HCT116 (cell line): ENCODE data around the gene PTPA. TPM values are rescaled to one million over a fixed set of nuclear protein-coding genes. Genes with fewer than 3 reads are reported as not detected.

Source experiments
- ATAC-seq: fragments of 200-7000 bp; cut with Tn5 transposase; 2 replicates; pipeline ENCODE4 v1.9.1; 2020; ENCODE audit warnings: mild to moderate bottlenecking, moderate library complexity
- BruUV-seq: library from RNA; stranded (reverse); fragments of 400-500 nt; replicated peaks from 2 replicates; lab custom pipeline; 2021; lab: Mats Ljungman, UMichigan
- CTCF ChIA-PET: fragments of 300-600 bp; sonication (Branson Sonifier 250); formaldehyde crosslinking; loops from one replicate; lab custom pipeline; 2021; ENCODE audit warnings: antibody characterized with exemption; lab: Charles Lee
- POLR2A ChIA-PET: fragments of 300-600, 350-600 bp; sonication (Branson Sonifier 250); formaldehyde crosslinking; loops from one replicate; lab custom pipeline; 2021; ENCODE audit warnings: antibody characterized with exemption; lab: Charles Lee
- RAD21 ChIA-PET, 2 experiments: fragments of 300-600 bp; sonication (Branson Sonifier 250); formaldehyde crosslinking; loops; one replicate each; lab custom pipeline; 2023; ENCODE audit warnings: low total read pairs in 2 of 2; ENCODE audit not compliant: uncharacterized antibody in 2 of 2, unreplicated experiment in 2 of 2, low non-redundant PET in 1 of 2; lab: Charles Lee
- DNase-seq: peaks from one replicate; pipeline ENCODE4 v3.0.0-alpha.2; 2010; ENCODE audit warnings: low read depth, low spot score
- H2AFZ ChIP-seq: fragments of 200-600 bp; shearing (Covaris generic), sonication (generic); 2 replicates; pipeline ENCODE4 v1.6.1; 2017; ENCODE audit warnings: low read depth, mixed run types, mixed read lengths, antibody characterized with exemption, low read length; ENCODE audit not compliant: poor library complexity, severe bottlenecking
- H3K27ac ChIP-seq: 2 replicates; pipeline ENCODE4 v1.5.1; 2012; ENCODE audit warnings: low read depth, low read length
- H3K27me3 ChIP-seq: fragments of 200-600 bp; sonication (generic); 2 replicates; pipeline ENCODE4 v1.6.1; 2016; ENCODE audit warnings: mixed run types, low read length, mixed read lengths; ENCODE audit not compliant: insufficient read depth
- H3K36me3 ChIP-seq, 2 experiments: fragments of 200-500 bp in 1 of 2; fragments of 200-600 bp in 1 of 2; sonication (Bioruptor generic) in 1 of 2; sonication (generic) in 1 of 2; 2 replicates each; pipeline versions ENCODE4 v1.5.1 to v1.6.1; 2014 to 2016; ENCODE audit warnings: low read length in 2 of 2, inconsistent platforms in 1 of 2, mixed read lengths in 1 of 2, mixed run types in 1 of 2; ENCODE audit not compliant: insufficient read depth in 2 of 2, control insufficient read depth in 1 of 2
- H3K4me1 ChIP-seq, 2 experiments: fragments of 200-600 bp in 1 of 2; sonication (generic) in 1 of 2; 2 replicates each; pipeline versions ENCODE4 v1.5.1 to v1.6.1; 2012 to 2017; ENCODE audit warnings: low read length in 2 of 2, inconsistent platforms in 1 of 2, mild to moderate bottlenecking in 1 of 2, mixed read lengths in 1 of 2, mixed run types in 1 of 2, moderate library complexity in 1 of 2; ENCODE audit not compliant: insufficient read depth in 2 of 2, control insufficient read depth in 1 of 2
- H3K4me2 ChIP-seq: fragments of 200-600 bp; sonication (generic); 2 replicates; pipeline ENCODE4 v1.6.1; 2017; ENCODE audit warnings: mixed run types, low read length, mixed read lengths
- H3K4me3 ChIP-seq, 2 experiments: fragments of 200-600 bp in 1 of 2; sonication (generic) in 1 of 2; replicated peaks in 1 of 2; 2 replicates each; pipeline ENCODE4 v1.5.1; 2011 to 2016; ENCODE audit warnings: low read length in 2 of 2, control low read depth in 1 of 2, low read depth in 1 of 2, mild to moderate bottlenecking in 1 of 2, mixed read lengths in 1 of 2, mixed run types in 1 of 2
- H3K79me2 ChIP-seq: fragments of 200-600 bp; sonication (generic); 2 replicates; pipeline ENCODE4 v1.6.1; 2017; ENCODE audit warnings: mild to moderate bottlenecking, mixed run types, low read length, moderate library complexity, mixed read lengths; ENCODE audit not compliant: insufficient read depth
- H3K9ac ChIP-seq: fragments of 200-600 bp; sonication (generic); 2 replicates; pipeline ENCODE4 v1.6.1; 2016; ENCODE audit warnings: low read length, mixed read lengths
- H3K9me2 ChIP-seq: fragments of 200-600 bp; sonication (generic), shearing (Covaris generic); 2 replicates; pipeline ENCODE4 v1.6.1; 2017; ENCODE audit warnings: mixed run types, mild to moderate bottlenecking, moderate library complexity; ENCODE audit not compliant: insufficient read depth
- H3K9me3 ChIP-seq, 2 experiments: fragments of 200-500 bp in 1 of 2; fragments of 200-600 bp in 1 of 2; sonication (Bioruptor generic) in 1 of 2; sonication (generic) in 1 of 2; 2 replicates each; pipeline ENCODE4 v1.6.1; 2014 to 2017; ENCODE audit warnings: low read length in 2 of 2, mixed read lengths in 2 of 2, inconsistent platforms in 1 of 2, low read depth in 1 of 2, mild to moderate bottlenecking in 1 of 2, mixed run types in 1 of 2, moderate library complexity in 1 of 2; ENCODE audit not compliant: control insufficient read depth in 1 of 2, insufficient read depth in 1 of 2
- H4K20me1 ChIP-seq: fragments of 200-600 bp; sonication (generic), shearing (Covaris generic); 2 replicates; pipeline ENCODE4 v1.6.1; 2017; ENCODE audit warnings: mixed run types, mild to moderate bottlenecking, moderate library complexity; ENCODE audit not compliant: insufficient read depth
- CBX3 ChIP-seq: IDR thresholded peaks from 2 replicates; pipeline ENCODE4 v1.6.1; 2012; ENCODE audit warnings: low read depth
- EGR1 ChIP-seq: IDR thresholded peaks from 2 replicates; pipeline ENCODE4 v1.6.1; 2012; ENCODE audit warnings: low read depth
- ELF1 ChIP-seq: IDR thresholded peaks from 2 replicates; pipeline ENCODE4 v1.6.1; 2012; ENCODE audit warnings: low read depth, borderline replicate concordance
- EZH2phosphoT487 ChIP-seq: fragments of 200-600 bp; IDR thresholded peaks from 2 replicates; pipeline ENCODE4 v1.6.1; 2018; ENCODE audit warnings: antibody characterized with exemption, borderline replicate concordance
- JUND ChIP-seq: IDR thresholded peaks from 2 replicates; pipeline ENCODE4 v1.6.1; 2012
- POLR2A ChIP-seq: IDR thresholded peaks from 2 replicates; pipeline ENCODE4 v1.7.0; 2011; ENCODE audit warnings: borderline replicate concordance; ENCODE audit not compliant: insufficient read depth, insufficient read length; ENCODE audit errors: extremely low read depth
- POLR2AphosphoS5 ChIP-seq: IDR thresholded peaks from 2 replicates; pipeline ENCODE4 v1.6.1; 2011; ENCODE audit warnings: mild to moderate bottlenecking, low read depth, low read length, moderate library complexity
- RAD21 ChIP-seq: IDR thresholded peaks from 2 replicates; pipeline ENCODE4 v1.6.1; 2012; ENCODE audit warnings: low read depth, mild to moderate bottlenecking
- REST ChIP-seq: IDR thresholded peaks from 2 replicates; pipeline ENCODE4 v1.6.1; 2012; ENCODE audit warnings: low read depth
- SIN3A ChIP-seq: IDR thresholded peaks from 2 replicates; pipeline ENCODE4 v1.6.1; 2012; ENCODE audit warnings: low read depth
- SP1 ChIP-seq: IDR thresholded peaks from 2 replicates; pipeline ENCODE4 v1.6.1; 2012; ENCODE audit warnings: low read depth
- SRF ChIP-seq: IDR thresholded peaks from 2 replicates; pipeline ENCODE4 v1.6.1; 2012; ENCODE audit warnings: low read depth
- YY1 ChIP-seq: IDR thresholded peaks from 2 replicates; pipeline ENCODE4 v1.6.1; 2011; ENCODE audit warnings: low read length, low read depth, moderate library complexity, mild to moderate bottlenecking; ENCODE audit not compliant: insufficient replicate concordance; ENCODE audit errors: extremely low read depth
- ZBTB33 ChIP-seq: IDR thresholded peaks from 2 replicates; pipeline ENCODE4 v1.6.1; 2011; ENCODE audit warnings: mild to moderate bottlenecking, low read length, moderate library complexity; ENCODE audit not compliant: insufficient replicate concordance; ENCODE audit errors: extremely low read depth
- ZFX ChIP-seq: fragments of 450-650 bp; IDR thresholded peaks from 2 replicates; pipeline ENCODE4 v1.6.1; 2017
- ZNF274 ChIP-seq: fragments of 200-500 bp; sonication (Bioruptor generic); IDR thresholded peaks from 2 replicates; pipeline ENCODE4 v1.6.1; 2014; ENCODE audit warnings: mild to moderate bottlenecking, low read depth, low read length, inconsistent platforms
- intact Hi-C: fragments of 100-400 bp; cut with micrococcal nuclease; formaldehyde crosslinking; loops from 2 replicates; pipeline ENCODE4 v1.10.0; 2022
- total RNA-seq: library from RNA; stranded (reverse); gene quantifications from one replicate; pipeline ENCODE4 v1.2.1, GENCODE V29; 2021; ENCODE audit not compliant: unreplicated experiment
- TF ChIP-seq, protein P1 (sequence below), 3 experiments: fragments of 200-600 bp in 1 of 3; sonication (generic) in 1 of 3; IDR thresholded peaks in 2 of 3; conservative IDR thresholded peaks in 1 of 3; 2 replicates each; pipeline ENCODE4 v1.5.1; 2012 to 2017; ENCODE audit warnings: low read depth in 2 of 3, low read length in 2 of 3, antibody characterized with exemption in 1 of 3, borderline replicate concordance in 1 of 3, control low read depth in 1 of 3, mild to moderate bottlenecking in 1 of 3, mixed read lengths in 1 of 3, mixed run types in 1 of 3, moderate library complexity in 1 of 3; ENCODE audit not compliant: insufficient read depth in 1 of 3
- TF ChIP-seq, protein P2 (sequence below): IDR thresholded peaks from 2 replicates; pipeline ENCODE4 v1.6.1; 2012

Gene PTPA
- total RNA-seq, 1 experiment from 2014 or later = 177 TPM

DNA sequence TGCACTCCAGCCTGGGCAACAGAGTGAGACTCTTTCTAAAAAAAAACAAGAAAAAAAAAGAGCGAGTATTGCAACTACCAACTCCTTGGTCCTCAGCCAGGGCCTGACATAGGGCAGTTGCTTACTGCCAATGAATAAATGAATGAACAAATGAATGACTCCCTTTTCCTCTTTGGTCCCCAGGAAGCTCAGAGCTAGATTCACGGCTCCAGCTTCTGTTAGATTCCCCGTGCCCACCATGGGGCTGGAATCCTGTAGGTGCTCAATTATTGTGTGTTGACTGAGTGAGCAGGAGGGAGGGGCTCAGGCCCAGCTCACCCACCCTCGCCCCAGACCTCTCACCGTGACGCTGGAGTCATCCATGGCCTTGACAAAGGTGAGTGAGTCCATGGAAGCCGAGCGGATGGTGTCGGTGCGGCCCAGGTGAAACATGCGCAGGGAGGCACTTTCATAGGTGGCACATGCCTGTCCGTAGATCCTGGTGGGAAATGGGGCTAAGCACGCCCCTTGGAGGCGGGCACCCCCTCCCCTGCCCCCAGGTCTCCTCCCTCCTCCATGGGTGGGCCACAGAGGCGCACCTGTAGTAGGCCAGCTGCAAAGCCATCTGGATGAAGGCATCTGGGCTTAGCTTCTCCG is 13.4 kb upstream of the PTPA start:
- ATAC-seq (no peak), DNase-seq (no peak)
- H3K9me3 ChIP-seq = no peaks in the 10 kb centered on the region
- TF ChIP-seq, protein P1, sequence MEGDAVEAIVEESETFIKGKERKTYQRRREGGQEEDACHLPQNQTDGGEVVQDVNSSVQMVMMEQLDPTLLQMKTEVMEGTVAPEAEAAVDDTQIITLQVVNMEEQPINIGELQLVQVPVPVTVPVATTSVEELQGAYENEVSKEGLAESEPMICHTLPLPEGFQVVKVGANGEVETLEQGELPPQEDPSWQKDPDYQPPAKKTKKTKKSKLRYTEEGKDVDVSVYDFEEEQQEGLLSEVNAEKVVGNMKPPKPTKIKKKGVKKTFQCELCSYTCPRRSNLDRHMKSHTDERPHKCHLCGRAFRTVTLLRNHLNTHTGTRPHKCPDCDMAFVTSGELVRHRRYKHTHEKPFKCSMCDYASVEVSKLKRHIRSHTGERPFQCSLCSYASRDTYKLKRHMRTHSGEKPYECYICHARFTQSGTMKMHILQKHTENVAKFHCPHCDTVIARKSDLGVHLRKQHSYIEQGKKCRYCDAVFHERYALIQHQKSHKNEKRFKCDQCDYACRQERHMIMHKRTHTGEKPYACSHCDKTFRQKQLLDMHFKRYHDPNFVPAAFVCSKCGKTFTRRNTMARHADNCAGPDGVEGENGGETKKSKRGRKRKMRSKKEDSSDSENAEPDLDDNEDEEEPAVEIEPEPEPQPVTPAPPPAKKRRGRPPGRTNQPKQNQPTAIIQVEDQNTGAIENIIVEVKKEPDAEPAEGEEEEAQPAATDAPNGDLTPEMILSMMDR (IDR thresholded peaks at IDR 0.05 in 2 of 3, conservative IDR thresholded peaks at IDR 0.05 in 1 of 3; ENCODE audit: borderline replicate concordance in 1 of 3, insufficient read depth in 1 of 3, low read depth in 2 of 3, low read length in 2 of 3) = no peak
- TF ChIP-seq CBX3 = no peak
- no peak for TF ChIP-seq POLR2A
- no peak for TF ChIP-seq SIN3A
- no peak for TF ChIP-seq POLR2AphosphoS5
- TF ChIP-seq RAD21 = no peak
- no peak for TF ChIP-seq ZNF274
- TF ChIP-seq, protein P2, sequence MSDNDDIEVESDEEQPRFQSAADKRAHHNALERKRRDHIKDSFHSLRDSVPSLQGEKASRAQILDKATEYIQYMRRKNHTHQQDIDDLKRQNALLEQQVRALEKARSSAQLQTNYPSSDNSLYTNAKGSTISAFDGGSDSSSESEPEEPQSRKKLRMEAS = no peak
- TF ChIP-seq EZH2phosphoT487 = no peak
- TF ChIP-seq EGR1 = no peak
- TF ChIP-seq ELF1 = no peak
- TF ChIP-seq ZBTB33 = no peak
- TF ChIP-seq YY1 = no peak
- no peak for TF ChIP-seq SP1
- TF ChIP-seq ZFX = no peak
- no peak for TF ChIP-seq REST
- no peak for TF ChIP-seq SRF
- TF ChIP-seq JUND = no peak
- H3K4me3 ChIP-seq = no peak overlapping the region
- H3K27ac ChIP-seq = no peak overlapping the region
- H3K9ac ChIP-seq = no peak overlapping the region
- ChIA-PET RAD21 (no interaction called here), CTCF (no interaction called here), POLR2A (no interaction called here)
- H3K27me3 ChIP-seq = no peaks in the 10 kb centered on the region
- intact Hi-C loops = no loop called here
- no TSS peak for BruUV-seq
- no peaks in the 10 kb centered on the region for H3K79me2 ChIP-seq
- no peaks in the 10 kb centered on the region for H4K20me1 ChIP-seq
- H3K9me2 ChIP-seq = no peaks in the 10 kb centered on the region
- H2AFZ ChIP-seq = no peak overlapping the region
- no peak overlapping the region for H3K4me2 ChIP-seq
- peaks cover 2 to 3% of the 10 kb centered on the region in 2 experiments; a peak in 3 of 4 replicates for H3K4me1 ChIP-seq
- no peaks in the 10 kb centered on the region; a peak in 1 of 4 replicates for H3K36me3 ChIP-seq
